ENCODE results near the gene REPS2. TPM values are rescaled to one million over a fixed set of nuclear protein-coding genes. Genes with fewer than 3 reads are reported as not detected.

REPS2 gene
- total and polyA plus RNA-seq, 2 experiments from 2014 or later: 1.2 to 4.4 TPM

DNA sequence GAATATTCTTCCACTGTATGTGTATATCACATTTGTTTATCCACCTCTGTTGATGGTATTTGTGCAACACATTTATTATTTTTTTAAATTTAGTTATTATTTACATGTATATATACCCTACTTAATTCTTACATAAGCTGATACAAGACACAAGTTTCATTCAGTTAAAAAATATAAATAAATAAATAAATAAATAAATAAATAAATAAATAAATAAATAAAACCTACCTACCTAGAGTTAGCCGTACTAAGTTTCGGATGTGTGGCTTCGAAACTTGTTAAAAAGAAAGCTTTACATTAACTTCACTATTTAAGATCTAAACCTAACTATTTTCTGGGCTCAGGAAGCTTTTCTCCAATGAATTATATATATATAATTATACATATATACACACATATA lies 23.3 kb upstream of the REPS2 start (continued):
- TF ChIP-seq, protein P1, sequence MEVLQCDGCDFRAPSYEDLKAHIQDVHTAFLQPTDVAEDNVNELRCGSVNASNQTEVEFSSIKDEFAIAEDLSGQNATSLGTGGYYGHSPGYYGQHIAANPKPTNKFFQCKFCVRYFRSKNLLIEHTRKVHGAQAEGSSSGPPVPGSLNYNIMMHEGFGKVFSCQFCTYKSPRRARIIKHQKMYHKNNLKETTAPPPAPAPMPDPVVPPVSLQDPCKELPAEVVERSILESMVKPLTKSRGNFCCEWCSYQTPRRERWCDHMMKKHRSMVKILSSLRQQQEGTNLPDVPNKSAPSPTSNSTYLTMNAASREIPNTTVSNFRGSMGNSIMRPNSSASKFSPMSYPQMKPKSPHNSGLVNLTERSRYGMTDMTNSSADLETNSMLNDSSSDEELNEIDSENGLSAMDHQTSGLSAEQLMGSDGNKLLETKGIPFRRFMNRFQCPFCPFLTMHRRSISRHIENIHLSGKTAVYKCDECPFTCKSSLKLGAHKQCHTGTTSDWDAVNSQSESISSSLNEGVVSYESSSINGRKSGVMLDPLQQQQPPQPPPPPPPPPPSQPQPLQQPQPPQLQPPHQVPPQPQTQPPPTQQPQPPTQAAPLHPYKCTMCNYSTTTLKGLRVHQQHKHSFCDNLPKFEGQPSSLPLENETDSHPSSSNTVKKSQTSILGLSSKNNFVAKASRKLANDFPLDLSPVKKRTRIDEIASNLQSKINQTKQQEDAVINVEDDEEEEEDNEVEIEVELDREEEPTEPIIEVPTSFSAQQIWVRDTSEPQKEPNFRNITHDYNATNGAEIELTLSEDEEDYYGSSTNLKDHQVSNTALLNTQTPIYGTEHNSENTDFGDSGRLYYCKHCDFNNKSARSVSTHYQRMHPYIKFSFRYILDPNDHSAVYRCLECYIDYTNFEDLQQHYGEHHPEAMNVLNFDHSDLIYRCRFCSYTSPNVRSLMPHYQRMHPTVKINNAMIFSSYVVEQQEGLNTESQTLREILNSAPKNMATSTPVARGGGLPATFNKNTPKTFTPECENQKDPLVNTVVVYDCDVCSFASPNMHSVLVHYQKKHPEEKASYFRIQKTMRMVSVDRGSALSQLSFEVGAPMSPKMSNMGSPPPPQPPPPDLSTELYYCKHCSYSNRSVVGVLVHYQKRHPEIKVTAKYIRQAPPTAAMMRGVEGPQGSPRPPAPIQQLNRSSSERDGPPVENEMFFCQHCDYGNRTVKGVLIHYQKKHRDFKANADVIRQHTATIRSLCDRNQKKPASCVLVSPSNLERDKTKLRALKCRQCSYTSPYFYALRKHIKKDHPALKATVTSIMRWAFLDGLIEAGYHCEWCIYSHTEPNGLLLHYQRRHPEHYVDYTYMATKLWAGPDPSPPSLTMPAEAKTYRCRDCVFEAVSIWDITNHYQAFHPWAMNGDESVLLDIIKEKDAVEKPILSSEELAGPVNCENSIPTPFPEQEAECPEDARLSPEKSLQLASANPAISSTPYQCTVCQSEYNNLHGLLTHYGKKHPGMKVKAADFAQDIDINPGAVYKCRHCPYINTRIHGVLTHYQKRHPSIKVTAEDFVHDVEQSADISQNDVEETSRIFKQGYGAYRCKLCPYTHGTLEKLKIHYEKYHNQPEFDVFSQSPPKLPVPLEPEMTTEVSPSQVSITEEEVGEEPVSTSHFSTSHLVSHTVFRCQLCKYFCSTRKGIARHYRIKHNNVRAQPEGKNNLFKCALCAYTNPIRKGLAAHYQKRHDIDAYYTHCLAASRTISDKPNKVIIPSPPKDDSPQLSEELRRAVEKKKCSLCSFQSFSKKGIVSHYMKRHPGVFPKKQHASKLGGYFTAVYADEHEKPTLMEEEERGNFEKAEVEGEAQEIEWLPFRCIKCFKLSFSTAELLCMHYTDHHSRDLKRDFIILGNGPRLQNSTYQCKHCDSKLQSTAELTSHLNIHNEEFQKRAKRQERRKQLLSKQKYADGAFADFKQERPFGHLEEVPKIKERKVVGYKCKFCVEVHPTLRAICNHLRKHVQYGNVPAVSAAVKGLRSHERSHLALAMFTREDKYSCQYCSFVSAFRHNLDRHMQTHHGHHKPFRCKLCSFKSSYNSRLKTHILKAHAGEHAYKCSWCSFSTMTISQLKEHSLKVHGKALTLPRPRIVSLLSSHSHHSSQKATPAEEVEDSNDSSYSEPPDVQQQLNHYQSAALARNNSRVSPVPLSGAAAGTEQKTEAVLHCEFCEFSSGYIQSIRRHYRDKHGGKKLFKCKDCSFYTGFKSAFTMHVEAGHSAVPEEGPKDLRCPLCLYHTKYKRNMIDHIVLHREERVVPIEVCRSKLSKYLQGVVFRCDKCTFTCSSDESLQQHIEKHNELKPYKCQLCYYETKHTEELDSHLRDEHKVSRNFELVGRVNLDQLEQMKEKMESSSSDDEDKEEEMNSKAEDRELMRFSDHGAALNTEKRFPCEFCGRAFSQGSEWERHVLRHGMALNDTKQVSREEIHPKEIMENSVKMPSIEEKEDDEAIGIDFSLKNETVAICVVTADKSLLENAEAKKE (CRISPR knock-in tag; IDR thresholded peaks at IDR 0.05): no peak
- no peak for TF ChIP-seq POLR2AphosphoS5 (IDR thresholded peaks at IDR 0.05; ENCODE audit: low read depth)
- no peak for TF ChIP-seq CREB1 (CRISPR knock-in tag; IDR thresholded peaks at IDR 0.05; ENCODE audit: low read depth)
- TF ChIP-seq JUNB (IDR thresholded peaks at IDR 0.05; ENCODE audit: unreplicated experiment): no peak

DNA sequence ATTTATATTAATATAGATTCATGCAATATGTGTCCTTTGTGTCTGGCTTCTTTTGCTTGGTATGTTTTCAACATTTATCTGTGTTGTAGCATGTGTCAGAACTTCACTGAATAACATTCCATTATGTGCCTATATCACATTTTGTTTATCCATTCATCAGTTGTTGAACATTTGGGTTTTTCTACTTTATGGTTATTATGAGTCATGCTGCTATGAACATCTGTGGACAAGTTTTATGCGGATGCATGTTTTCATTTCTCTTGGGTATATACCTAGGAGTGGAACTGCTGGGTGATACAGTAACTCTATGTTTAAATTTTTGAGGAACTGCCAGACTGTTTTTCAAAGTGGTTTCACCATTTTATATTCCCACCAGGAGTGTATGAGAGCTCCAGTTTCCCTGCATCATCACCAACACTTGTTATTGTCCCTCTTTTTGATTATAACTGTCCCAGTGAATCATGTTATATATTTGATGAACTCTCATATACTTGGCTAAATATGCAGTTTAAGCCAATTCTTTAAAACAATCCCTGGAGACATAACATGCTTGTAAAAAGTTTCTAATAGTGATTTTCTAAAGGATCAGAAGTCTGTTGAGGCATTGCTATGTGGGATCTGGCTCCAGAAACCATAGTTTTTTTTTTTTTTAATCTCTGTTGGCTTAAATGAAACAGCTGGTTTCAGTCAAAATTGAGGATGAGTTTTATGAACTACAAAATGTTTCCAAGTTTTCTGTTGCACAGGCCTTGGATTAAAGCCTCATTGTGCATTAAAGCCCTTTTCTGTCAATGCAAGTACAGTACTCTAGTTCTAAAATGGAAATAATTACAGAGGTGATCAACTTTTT lies 21.6 kb upstream of the REPS2 start:
- no peaks in the 10 kb centered on the region for H3K36me3 Mint-ChIP-seq (ENCODE audit: low read depth)
- H3K4me1 Mint-ChIP-seq: peaks cover 6% of the 10 kb centered on the region
- ATAC-seq: no peak
- no peak overlapping the region for H3K4me2 ChIP-seq
- peaks cover 2% of the 10 kb centered on the region for H3K27me3 Mint-ChIP-seq (ENCODE audit: insufficient read depth, low read depth, poor library complexity)
- H3K36me3 ChIP-seq (ENCODE audit: insufficient read depth): no peaks in the 10 kb centered on the region
- no peak overlapping the region for H3K4me3 Mint-ChIP-seq
- H3K4me3 ChIP-seq: no peak overlapping the region
- no peaks in the 10 kb centered on the region; the same call in 1 of the 2 replicates for H3K4me1 ChIP-seq (ENCODE audit: insufficient read depth)
- no peaks in the 10 kb centered on the region for H3K27me3 ChIP-seq (ENCODE audit: insufficient read depth)
- no peak overlapping the region for H3K27ac Mint-ChIP-seq
- no peaks in the 10 kb centered on the region for H3K79me2 ChIP-seq (replicated peaks; ENCODE audit: insufficient read depth)
- H3F3A ChIP-seq (replicated peaks; ENCODE audit: low read depth): no peaks in the 10 kb centered on the region
- DNase-seq (ENCODE audit: low spot score): no peak
- H3K9me3 Mint-ChIP-seq: no peaks in the 10 kb centered on the region
- no peak overlapping the region for H3K27ac ChIP-seq (ENCODE audit: low read depth)
- H2AFZ ChIP-seq: no peak overlapping the region
- no peaks in the 10 kb centered on the region for H3K9me2 ChIP-seq (ENCODE audit: insufficient read depth)
- no peaks in the 10 kb centered on the region for H4K20me1 ChIP-seq (replicated peaks; ENCODE audit: insufficient read depth)
- TF ChIP-seq CREB1 (CRISPR knock-in tag; IDR thresholded peaks at IDR 0.05; ENCODE audit: low read depth) (no peak), JUNB (IDR thresholded peaks at IDR 0.05; ENCODE audit: unreplicated experiment) (no peak), NANOG (IDR thresholded peaks at IDR 0.05; ENCODE audit: borderline replicate concordance) (no peak), EZH2 (IDR thresholded peaks at IDR 0.05; ENCODE audit: low read depth, unreplicated experiment) (no peak), STAT1 (IDR thresholded peaks at IDR 0.05; ENCODE audit: unreplicated experiment) (no peak)
- TF ChIP-seq, protein P1 (CRISPR knock-in tag; IDR thresholded peaks at IDR 0.05): no peak

Data from GM23338 (cell line).